Cardiac septum (tissue), 1 donor: ENCODE results near the gene GSG1L. TPM values are rescaled to one million over a fixed set of nuclear protein-coding genes. Genes with fewer than 3 reads are reported as not detected.
A peak's percentile ranks its signal among the peaks of the same experiment; 100 is the strongest.
"Not testable (repeated sequence)": the region's sequence is repeated elsewhere in the genome, so short reads cannot be mapped to it uniquely, and the experiment has no call there.

Source experiments
- DNase-seq: peaks from one replicate; pipeline ENCODE4 v3.0.0-alpha.2; 2020; ENCODE audit warnings: low spot score
- intact Hi-C: fragments of 100-400 bp; cut with DNase I; formaldehyde crosslinking; loops from one replicate; pipeline ENCODE4 v1.14.0; 2022
- total RNA-seq: library from RNA; stranded (reverse); fragmentation: NEBNext Ultra II Directional; extraction: Animal tissue kit (Norgen Biotek cat#: 25700); gene quantifications from one replicate; pipeline ENCODE4 v1.2.1, GENCODE V29; 2021
- donor health status: DM: no; HTN: no; CAD: no.

GSG1L gene
- total RNA-seq, 1 donor from 2014 or later = 8.0 TPM

- DNase-seq = no peak
- intact Hi-C loops = no loop called here
These were observed 63.8 kb downstream of the GSG1L start for GRCh38 chr16:27999687-28000086.

GRCh38 chr16:27995378-27995777, 68.1 kb downstream of the GSG1L start:
- DNase-seq = no peak
- intact Hi-C loops = no loop called here

DNA sequence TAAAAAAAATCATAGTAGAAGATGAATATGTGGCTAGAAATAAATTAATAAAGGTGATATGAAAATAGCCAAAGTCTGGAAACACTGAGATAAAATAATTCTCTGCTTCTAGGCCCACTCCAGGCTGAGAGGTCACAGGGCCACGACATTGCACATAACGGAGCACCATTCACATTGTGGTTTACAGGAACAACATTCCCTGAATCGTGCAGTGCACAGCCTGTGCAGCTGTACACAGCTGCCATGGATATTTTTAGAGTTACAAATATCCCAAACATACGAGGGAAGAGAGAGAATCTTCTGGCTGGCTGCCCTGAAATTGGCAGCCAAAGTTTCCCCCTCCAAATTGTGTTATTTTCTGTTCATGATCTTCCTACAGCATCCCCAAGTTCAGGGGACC, 68.8 kb downstream of the GSG1L start:
- DNase-seq = peak; percentile 20
- intact Hi-C loops = no loop called here

GRCh38 chr16:27993587-27993986, 69.9 kb downstream of the GSG1L start:
- peak; percentile 24 for DNase-seq
- intact Hi-C loops = no loop called here

GRCh38 chr16:27991876-27992275, 71.6 kb downstream of the GSG1L start:
- intact Hi-C loops = no loop called here
- DNase-seq = peak; percentile 7

GRCh38 chr16:27985981-27986380, 77.5 kb downstream of the GSG1L start:
- intact Hi-C loops = no loop called here
- peak; percentile 22 for DNase-seq

DNA sequence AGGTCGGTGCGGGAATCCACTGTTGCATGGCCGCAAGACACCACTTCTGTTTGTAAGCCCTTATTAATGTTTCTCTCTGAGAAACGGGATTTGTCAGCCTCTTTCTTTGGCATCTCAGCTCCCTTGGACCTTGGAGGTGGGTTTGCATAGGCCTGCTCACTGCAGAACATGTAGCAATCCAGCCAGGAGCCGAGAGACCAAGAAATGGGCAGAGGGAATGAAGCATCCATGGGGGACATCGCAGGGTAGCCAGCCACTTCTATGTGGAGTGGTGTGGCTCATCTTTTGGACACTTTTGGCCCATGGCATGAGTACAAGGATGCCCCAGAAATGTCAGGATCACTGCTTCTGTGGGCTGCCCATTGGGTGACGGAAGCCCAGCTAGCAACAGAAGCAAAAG, 79.4 kb downstream of the GSG1L start:
- intact Hi-C loops = no loop called here
- peak; percentile 41 for DNase-seq

- intact Hi-C loops = no loop called here
- DNase-seq = no peak
These were observed 80.3 kb downstream of the GSG1L start for GRCh38 chr16:27983244-27983643.

GRCh38 chr16:27982184-27982583, 81.3 kb downstream of the GSG1L start:
- peak; percentile 15 for DNase-seq
- intact Hi-C loops = no loop called here

- intact Hi-C loops = no loop called here
- peak; percentile 74 for DNase-seq
These were observed 82.4 kb downstream of the GSG1L start for GRCh38 chr16:27980919-27981700.

- intact Hi-C loops = no loop called here
These were observed 83.3 kb downstream of the GSG1L start for GRCh38 chr16:27980076-27980775.

DNA sequence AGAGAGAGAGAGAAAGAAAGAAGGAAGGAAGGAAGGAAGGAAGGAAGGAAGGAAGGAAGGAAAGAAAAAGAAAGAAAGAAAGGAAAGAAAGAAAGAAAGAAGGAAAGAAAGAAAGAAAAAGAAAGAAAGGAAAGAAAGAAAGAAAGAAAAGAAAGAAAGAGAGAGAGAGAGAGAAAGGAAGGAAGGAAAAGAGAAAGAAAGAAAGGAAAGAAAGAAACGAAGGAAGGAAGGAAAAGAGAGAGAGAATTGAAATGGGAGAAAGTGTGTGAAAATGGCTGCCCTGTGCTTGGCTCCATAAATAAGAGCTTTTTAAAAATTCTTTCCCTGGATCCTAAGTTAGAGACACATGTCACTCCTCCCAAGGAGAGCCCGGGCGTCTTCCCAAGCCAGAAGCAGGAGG, 83.8 kb downstream of the GSG1L start:
- intact Hi-C loops = loop anchor here (10.0 kb wide), 1 partner anchor 335 kb away; no protein-coding TSS in a partner anchor
- not testable (repeated sequence) for DNase-seq

More at GRCh38 chr16:27980076-27980775, 83.3 kb downstream of the GSG1L start:
- DNase-seq = peak; percentile 60

GRCh38 chr16:27978876-27979275, 84.6 kb downstream of the GSG1L start:
- DNase-seq = peak; percentile 36
- intact Hi-C loops = loop anchor here (10.0 kb wide), 1 partner anchor 334 kb away; no protein-coding TSS in a partner anchor

DNA sequence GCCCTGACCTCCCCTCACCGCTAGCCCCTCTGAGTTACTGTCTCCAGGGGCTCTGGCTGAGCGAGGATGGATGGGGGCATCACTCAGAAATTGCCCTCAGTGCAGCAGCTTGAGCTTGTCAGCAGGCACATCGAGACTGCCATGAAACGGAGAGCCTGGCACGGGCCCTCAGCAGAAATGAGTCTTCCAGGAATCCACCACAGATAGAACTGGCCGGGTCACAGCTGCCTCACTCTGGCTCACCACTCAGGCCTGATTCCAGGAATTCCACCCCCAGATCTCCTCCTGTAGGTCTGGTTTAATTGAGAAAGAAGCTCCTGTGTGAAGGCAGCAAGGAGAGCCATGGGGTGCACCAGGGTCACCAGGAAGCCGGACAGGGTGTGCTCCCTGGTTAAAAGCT, 85.5 kb downstream of the GSG1L start:
- intact Hi-C loops = loop anchor here (10.0 kb wide), 1 partner anchor 333 kb away; no protein-coding TSS in a partner anchor
- DNase-seq = peak; percentile 78

- intact Hi-C loops = loop anchor here (10.0 kb wide), 1 partner anchor 332 kb away; no protein-coding TSS in a partner anchor
- DNase-seq = peak; percentile 2
These were observed 86.5 kb downstream of the GSG1L start for GRCh38 chr16:27976990-27977389.

- DNase-seq = peak; percentile 51
- intact Hi-C loops = loop anchor here (10.0 kb wide), 1 partner anchor 330 kb away; no protein-coding TSS in a partner anchor
These were observed 88.5 kb downstream of the GSG1L start for GRCh38 chr16:27974896-27975540.

GRCh38 chr16:27973678-27974077, 89.8 kb downstream of the GSG1L start:
- DNase-seq = peak; percentile 36
- intact Hi-C loops = loop anchor here (2.0 to 10.0 kb wide), 3 partner anchors 89 to 329 kb away; partner anchors contain the start of gene GSG1L

DNA sequence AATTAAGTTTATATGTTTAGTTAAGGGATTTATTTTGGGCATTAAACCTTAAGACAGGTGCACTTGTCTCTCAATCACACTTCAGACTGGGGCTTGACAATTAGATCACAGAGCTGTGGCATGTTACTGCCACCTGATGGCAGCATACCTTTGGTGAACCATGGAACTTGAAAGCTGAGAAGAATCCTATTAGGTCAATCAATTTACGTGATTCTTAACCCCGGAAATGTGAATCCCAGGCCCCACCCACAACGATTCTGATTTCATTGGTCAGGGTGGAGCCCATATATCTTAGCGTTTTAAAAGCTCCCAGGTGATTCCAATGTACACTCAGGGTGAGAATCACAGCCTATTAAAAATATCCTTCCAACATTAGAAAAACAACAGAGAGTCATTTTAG, 91.0 kb downstream of the GSG1L start:
- intact Hi-C loops = loop anchor here (2.0 to 10.0 kb wide), 3 partner anchors 90 to 328 kb away; partner anchors contain the start of gene GSG1L

GRCh38 chr16:27969574-27969973, 93.9 kb downstream of the GSG1L start:
- intact Hi-C loops = no loop called here
- DNase-seq = no peak

More for the DNA sequence above, 91.0 kb downstream of the GSG1L start:
- peak; percentile 15 for DNase-seq

GRCh38 chr16:27967169-27967568, 96.3 kb downstream of the GSG1L start:
- intact Hi-C loops = no loop called here
- DNase-seq = no peak
